ENCODE measurements around the gene SCYL2.

DNA sequence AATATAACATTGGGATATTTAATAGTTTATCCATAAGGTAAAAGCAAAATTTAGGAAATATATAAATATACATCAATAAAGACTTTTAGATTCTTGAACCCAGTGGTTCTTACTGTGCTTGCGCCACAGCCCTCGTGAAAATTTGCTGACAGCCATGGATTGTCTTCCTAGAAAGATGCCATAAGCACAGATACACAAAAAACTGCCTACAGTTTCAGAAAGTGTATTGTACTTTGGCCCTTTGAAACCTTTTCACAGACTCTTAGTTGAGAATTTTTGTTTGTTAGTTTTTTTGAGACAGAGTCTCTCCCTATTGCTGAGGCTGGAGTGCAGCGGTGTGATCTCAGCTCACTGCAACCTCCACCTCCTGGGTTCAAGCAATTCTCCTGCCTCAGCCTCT lies 28.2 kb upstream of the SCYL2 start:
- no peak for TF ChIP-seq EZH2 (IDR thresholded peaks at IDR 0.05; ENCODE audit: low read depth, unreplicated experiment)
- TF ChIP-seq REST (IDR thresholded peaks at IDR 0.05; ENCODE audit: unreplicated experiment), result no peak
- no peak for TF ChIP-seq ZNF114 (CRISPR knock-in tag; IDR thresholded peaks at IDR 0.05)
- TF ChIP-seq, protein P1, sequence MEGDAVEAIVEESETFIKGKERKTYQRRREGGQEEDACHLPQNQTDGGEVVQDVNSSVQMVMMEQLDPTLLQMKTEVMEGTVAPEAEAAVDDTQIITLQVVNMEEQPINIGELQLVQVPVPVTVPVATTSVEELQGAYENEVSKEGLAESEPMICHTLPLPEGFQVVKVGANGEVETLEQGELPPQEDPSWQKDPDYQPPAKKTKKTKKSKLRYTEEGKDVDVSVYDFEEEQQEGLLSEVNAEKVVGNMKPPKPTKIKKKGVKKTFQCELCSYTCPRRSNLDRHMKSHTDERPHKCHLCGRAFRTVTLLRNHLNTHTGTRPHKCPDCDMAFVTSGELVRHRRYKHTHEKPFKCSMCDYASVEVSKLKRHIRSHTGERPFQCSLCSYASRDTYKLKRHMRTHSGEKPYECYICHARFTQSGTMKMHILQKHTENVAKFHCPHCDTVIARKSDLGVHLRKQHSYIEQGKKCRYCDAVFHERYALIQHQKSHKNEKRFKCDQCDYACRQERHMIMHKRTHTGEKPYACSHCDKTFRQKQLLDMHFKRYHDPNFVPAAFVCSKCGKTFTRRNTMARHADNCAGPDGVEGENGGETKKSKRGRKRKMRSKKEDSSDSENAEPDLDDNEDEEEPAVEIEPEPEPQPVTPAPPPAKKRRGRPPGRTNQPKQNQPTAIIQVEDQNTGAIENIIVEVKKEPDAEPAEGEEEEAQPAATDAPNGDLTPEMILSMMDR (conservative IDR thresholded peaks at IDR 0.05; ENCODE audit: low read depth in 2 of 2), result no peak
- no peak for TF ChIP-seq POLR2AphosphoS5 (IDR thresholded peaks at IDR 0.05; ENCODE audit: low read depth)
- TF ChIP-seq EZH2phosphoT487 (IDR thresholded peaks at IDR 0.05; ENCODE audit: unreplicated experiment), result no peak
- TF ChIP-seq, protein P2, sequence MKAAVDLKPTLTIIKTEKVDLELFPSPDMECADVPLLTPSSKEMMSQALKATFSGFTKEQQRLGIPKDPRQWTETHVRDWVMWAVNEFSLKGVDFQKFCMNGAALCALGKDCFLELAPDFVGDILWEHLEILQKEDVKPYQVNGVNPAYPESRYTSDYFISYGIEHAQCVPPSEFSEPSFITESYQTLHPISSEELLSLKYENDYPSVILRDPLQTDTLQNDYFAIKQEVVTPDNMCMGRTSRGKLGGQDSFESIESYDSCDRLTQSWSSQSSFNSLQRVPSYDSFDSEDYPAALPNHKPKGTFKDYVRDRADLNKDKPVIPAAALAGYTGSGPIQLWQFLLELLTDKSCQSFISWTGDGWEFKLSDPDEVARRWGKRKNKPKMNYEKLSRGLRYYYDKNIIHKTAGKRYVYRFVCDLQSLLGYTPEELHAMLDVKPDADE (IDR thresholded peaks at IDR 0.05), result no peak
- TF ChIP-seq NANOG (IDR thresholded peaks at IDR 0.05; ENCODE audit: borderline replicate concordance), result no peak
- no peak for TF ChIP-seq CREB1 (CRISPR knock-in tag; IDR thresholded peaks at IDR 0.05; ENCODE audit: low read depth)
- no peak for TF ChIP-seq JUNB (IDR thresholded peaks at IDR 0.05; ENCODE audit: unreplicated experiment)
- TF ChIP-seq ZNF331 (CRISPR knock-in tag; IDR thresholded peaks at IDR 0.05; ENCODE audit: low read depth), result no peak

Measured in GM23338 (cell line).